T47D (cell line): ENCODE data around the gene FGF18.

Source experiments
- DNase-seq, 2 experiments: peaks; one replicate each; pipeline versions ENCODE4 v3.0.0 to v3.0.0-alpha.2; 2011 to 2012; ENCODE audit warnings: low read depth in 1 of 2, low spot score in 1 of 2
- JUND ChIP-seq: IDR thresholded peaks from 2 replicates; pipeline ENCODE4 v1.6.1; 2012; ENCODE audit warnings: low read depth
- in situ Hi-C: cut with HindIII; loops from 2 replicates; pipeline ENCODE4 v1.10.0; 2016; ENCODE audit warnings: low sequenced_read_pairs, low pct_unique_long_range_greater_than_20kb

The FGF18 gene

GRCh38 chr5:171478946-171479775 lies 59.7 kb downstream of the FGF18 start:
- no peak for DNase-seq
- in situ Hi-C loops = no loop called here
- TF ChIP-seq JUND = no peak

GRCh38 chr5:171479776-171480125 lies 60.3 kb downstream of the FGF18 start:
- no peak for TF ChIP-seq JUND
- in situ Hi-C loops = no loop called here
- no peak for DNase-seq

DNA sequence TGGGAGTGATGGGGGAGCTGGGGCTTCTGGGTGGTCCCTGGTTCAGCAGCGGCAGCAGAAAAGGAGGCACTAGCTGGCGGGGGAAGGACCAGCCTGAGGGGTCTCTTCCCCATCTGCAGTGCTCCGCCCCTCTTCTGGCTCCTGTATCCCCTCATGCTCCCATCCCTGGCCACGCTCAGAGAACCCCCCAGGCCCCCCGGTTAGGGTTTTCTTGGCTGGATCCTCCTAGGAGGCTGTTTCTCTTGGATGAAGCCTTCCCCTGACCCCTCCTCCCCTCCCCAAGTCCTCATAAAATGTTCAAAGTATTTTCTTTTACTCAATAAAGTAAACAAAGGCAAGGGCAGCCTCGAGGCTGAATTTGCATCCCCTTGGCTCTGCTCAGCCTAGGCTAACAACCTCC lies 60.8 kb downstream of the FGF18 start:
- TF ChIP-seq JUND = no peak
- DNase-seq = no peak
- in situ Hi-C loops = no loop called here

GRCh38 chr5:171481571-171482433 lies 62.4 kb downstream of the FGF18 start:
- in situ Hi-C loops = no loop called here
- TF ChIP-seq JUND = no peak
- no peak for DNase-seq

GRCh38 chr5:171482434-171482730 lies 62.9 kb downstream of the FGF18 start:
- in situ Hi-C loops = no loop called here
- no peak for TF ChIP-seq JUND
- no peak for DNase-seq

GRCh38 chr5:171483551-171484135 lies 64.2 kb downstream of the FGF18 start:
- no peak for DNase-seq
- no peak for TF ChIP-seq JUND
- in situ Hi-C loops = no loop called here

GRCh38 chr5:171484460-171484899 lies 65.0 kb downstream of the FGF18 start:
- in situ Hi-C loops = no loop called here
- no peak for TF ChIP-seq JUND
- peak; percentile 26 to 61 for DNase-seq

DNA sequence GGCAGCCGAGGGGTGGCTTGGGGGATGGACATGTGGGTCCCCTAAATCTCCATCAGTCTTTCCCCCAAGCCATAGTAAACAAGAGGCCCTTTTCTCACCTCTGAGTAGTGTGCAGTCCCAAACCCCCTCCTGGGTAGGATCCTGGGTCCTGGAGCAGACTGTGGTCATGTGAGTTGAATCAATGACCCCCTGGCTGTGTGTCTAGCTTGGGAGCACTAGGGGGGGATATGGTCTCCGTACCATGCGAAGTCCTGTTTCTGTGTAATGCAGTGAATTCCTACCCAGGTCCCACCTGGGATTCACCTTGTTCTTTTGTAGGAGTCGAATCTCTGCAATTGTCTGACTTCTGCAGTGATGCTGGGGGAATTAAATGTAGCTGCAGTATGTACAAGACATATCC lies 66.2 kb downstream of the FGF18 start:
- in situ Hi-C loops = no loop called here
- TF ChIP-seq JUND = no peak
- DNase-seq = no peak

DNA sequence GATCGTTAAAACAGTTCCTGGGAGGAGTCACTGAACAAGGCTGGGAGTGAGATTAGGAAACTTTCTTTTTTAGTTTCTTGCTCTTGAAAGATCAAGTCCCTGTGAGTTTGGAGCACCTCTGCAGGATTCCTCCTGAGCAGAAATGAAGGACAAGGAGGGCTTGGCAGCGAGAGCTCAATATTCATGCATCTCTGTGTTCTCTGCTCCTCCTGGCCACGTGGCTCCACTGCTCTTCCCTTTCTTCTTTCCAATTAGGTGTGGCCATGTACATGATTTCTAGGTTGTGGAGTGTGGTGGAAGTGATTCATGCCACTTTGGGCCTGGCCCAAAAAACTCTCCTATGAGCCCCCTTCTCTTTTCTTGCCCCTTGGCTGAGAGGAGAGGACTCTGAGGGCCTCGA lies 67.2 kb downstream of the FGF18 start:
- no peak for TF ChIP-seq JUND
- DNase-seq = no peak
- in situ Hi-C loops = no loop called here

- no peak for TF ChIP-seq JUND
- in situ Hi-C loops = no loop called here
- DNase-seq = no peak
These were observed 69.4 kb downstream of the FGF18 start for GRCh38 chr5:171488876-171489275.

DNA sequence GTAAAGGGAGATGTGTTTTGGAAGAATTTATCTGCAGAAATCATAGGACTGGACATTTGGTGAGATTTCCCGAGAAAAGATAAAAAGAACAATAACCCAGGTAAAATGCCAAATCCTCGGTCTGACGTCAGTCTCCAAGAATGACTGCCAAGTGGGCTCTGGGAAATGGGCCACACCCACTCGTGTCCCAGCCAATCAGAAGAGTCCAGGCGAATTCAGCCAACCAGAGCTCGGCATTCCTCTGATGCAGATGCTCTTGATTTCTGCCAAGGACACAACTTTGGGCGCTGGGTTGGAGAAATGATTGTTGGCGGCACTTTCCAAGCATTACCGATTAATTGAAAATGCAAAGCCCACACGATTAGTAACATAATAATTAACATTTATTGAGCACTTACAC lies 73.3 kb downstream of the FGF18 start:
- TF ChIP-seq JUND = no peak
- in situ Hi-C loops = no loop called here
- DNase-seq = peak in 1 of 2 experiments; percentile 10

- DNase-seq = no peak
- in situ Hi-C loops = no loop called here
- no peak for TF ChIP-seq JUND
These were observed 74.4 kb downstream of the FGF18 start for GRCh38 chr5:171493646-171494393.
